Central memory CD8-positive, alpha-beta T cell (primary cell): Measurements from ENCODE around the gene CNPY1.

Source experiments
- ATAC-seq: fragments of 150-1000 bp; cut with Tn5 transposase; replicated peaks from 2 replicates; pipeline ENCODE4 v1.10.0; 2022; ENCODE audit warnings: mild to moderate bottlenecking, moderate FRiP score, moderate number of reproducible peaks; ENCODE audit not compliant: poor library complexity, severe bottlenecking; ENCODE audit errors: extremely low read depth
- DNase-seq, 2 donors: peaks; one replicate each; pipeline ENCODE4 v3.0.0; 2021; ENCODE audit warnings: low spot score in 2 of 2
- H3K27ac Mint-ChIP-seq: one replicate; pipeline ENCODE4 v1.8.0; 2022; ENCODE audit warnings: low read depth, mild to moderate bottlenecking, moderate library complexity, mixed read lengths
- H3K27me3 Mint-ChIP-seq: one replicate; pipeline ENCODE4 v1.8.0; 2022; ENCODE audit warnings: mixed read lengths
- H3K36me3 Mint-ChIP-seq: one replicate; pipeline ENCODE4 v1.8.0; 2022; ENCODE audit warnings: mild to moderate bottlenecking, moderate library complexity, mixed read lengths; ENCODE audit not compliant: insufficient read depth
- H3K4me1 Mint-ChIP-seq: one replicate; pipeline ENCODE4 v1.8.0; 2022; ENCODE audit warnings: mixed read lengths
- H3K4me3 Mint-ChIP-seq: one replicate; pipeline ENCODE4 v1.8.0; 2022; ENCODE audit warnings: mild to moderate bottlenecking, moderate library complexity, mixed read lengths
- H3K9me3 Mint-ChIP-seq: one replicate; pipeline ENCODE4 v1.8.0; 2022; ENCODE audit warnings: mixed read lengths

Gene CNPY1

GRCh38 chr7:155451840-155452239 lies 94.5 kb downstream of the CNPY1 start:
- ATAC-seq (no peak), DNase-seq (no peak)
- peaks cover 24% of the 10 kb centered on the region for H3K4me1 Mint-ChIP-seq
- H3K27me3 Mint-ChIP-seq, result peaks cover 86% of the 10 kb centered on the region
- no peak overlapping the region for H3K27ac Mint-ChIP-seq
- no peak overlapping the region for H3K4me3 Mint-ChIP-seq
- H3K9me3 Mint-ChIP-seq, result no peaks in the 10 kb centered on the region
- H3K36me3 Mint-ChIP-seq, result peaks cover 3% of the 10 kb centered on the region
